ENCODE data around the gene GALNT2.

DNA sequence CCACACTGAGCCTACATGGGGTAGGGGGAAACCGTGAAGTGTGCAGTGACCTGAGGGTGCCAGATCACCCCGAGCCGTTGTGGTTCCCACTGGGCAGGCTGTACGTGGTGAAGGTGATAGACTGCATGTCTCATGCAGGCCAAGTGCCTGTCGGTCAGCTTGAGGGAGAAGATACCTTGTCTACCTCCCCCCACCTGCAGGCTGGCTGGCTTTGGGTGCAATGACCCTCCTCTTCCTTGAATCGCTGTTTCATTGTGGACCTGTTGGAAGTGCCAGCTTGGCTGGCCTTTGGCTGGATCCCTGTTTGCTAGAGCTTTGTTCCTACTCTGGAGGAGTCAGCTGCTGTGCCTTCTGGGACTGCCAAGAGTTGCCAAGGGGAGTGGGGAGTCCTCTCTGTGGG, 92.5 kb downstream of the GALNT2 start:
- TF ChIP-seq LARP7 (IDR thresholded peaks at IDR 0.05) (no peak), PKNOX1 (IDR thresholded peaks at IDR 0.05) (no peak), EZH2 (IDR thresholded peaks at IDR 0.05; ENCODE audit: borderline replicate concordance, control insufficient read depth, low read depth, low read length) (no peak)
